Stimulated activated CD4-positive, alpha-beta T cell treated with anti-CD3 and anti-CD28 coated beads, TNF-alpha, amount 100 ng/mL, for 4 hours (primary cell): Measurements from ENCODE around the gene BOLA2B.
"Not testable (repeated sequence)": the region's sequence is repeated elsewhere in the genome, so short reads cannot be mapped to it uniquely, and the experiment has no call there.

Experiments
- DNase-seq, 3 experiments: peaks; one replicate each; pipeline ENCODE4 v3.0.0-alpha.2; 2020; ENCODE audit warnings: low read depth in 3 of 3

The BOLA2B gene

GRCh38 chr16:30184096-30184890 is 9.2 kb downstream of the BOLA2B start:
- DNase-seq: peak; percentile 30 to 58 (median 42)

- DNase-seq: peak; percentile 64 to 78 (median 68)
Measured at GRCh38 chr16:30183233-30184095, 10.0 kb downstream of the BOLA2B start, which contains the start of gene CORO1A. CORO1A (plus strand) TSS chr16:30183602; CDS start chr16:30185210, 1,608 bp downstream.

GRCh38 chr16:30180741-30181140 is 12.7 kb downstream of the BOLA2B start:
- no peak for DNase-seq

GRCh38 chr16:30179931-30180330 is 13.5 kb downstream of the BOLA2B start:
- no peak for DNase-seq

- DNase-seq: no peak
Measured at GRCh38 chr16:30179195-30179594, 14.3 kb downstream of the BOLA2B start.

- not testable (repeated sequence) for DNase-seq
Measured at GRCh38 chr16:30176876-30177275, 16.6 kb downstream of the BOLA2B start.

GRCh38 chr16:30173054-30173453 is 20.4 kb downstream of the BOLA2B start:
- no peak for DNase-seq

- not testable (repeated sequence) for DNase-seq
Measured at GRCh38 chr16:30170145-30170544, 23.3 kb downstream of the BOLA2B start.

- not testable (repeated sequence) for DNase-seq
Measured at GRCh38 chr16:30169416-30169815, 24.1 kb downstream of the BOLA2B start.

GRCh38 chr16:30168746-30169145 is 24.7 kb downstream of the BOLA2B start:
- DNase-seq: not testable (repeated sequence)

- DNase-seq: no peak
Measured at GRCh38 chr16:30166202-30166902, 27.1 kb downstream of the BOLA2B start.

GRCh38 chr16:30163538-30163937 is 29.9 kb downstream of the BOLA2B start:
- DNase-seq: no peak

GRCh38 chr16:30157214-30157613 is 36.3 kb downstream of the BOLA2B start:
- DNase-seq: no peak

- no peak for DNase-seq
Measured at GRCh38 chr16:30155188-30155587, 38.3 kb downstream of the BOLA2B start.

- no peak for DNase-seq
Measured at GRCh38 chr16:30152517-30152916, 40.9 kb downstream of the BOLA2B start.

GRCh38 chr16:30151091-30151490 is 42.4 kb downstream of the BOLA2B start:
- no peak for DNase-seq

GRCh38 chr16:30149250-30149930 is 44.1 kb downstream of the BOLA2B start:
- no peak for DNase-seq

- no peak for DNase-seq
Measured at GRCh38 chr16:30147843-30148510, 45.5 kb downstream of the BOLA2B start.

- no peak for DNase-seq
Measured at GRCh38 chr16:30145657-30146056, 47.8 kb downstream of the BOLA2B start.

- DNase-seq: no peak
Measured at GRCh38 chr16:30144917-30145316, 48.5 kb downstream of the BOLA2B start.

- DNase-seq: no peak
Measured at GRCh38 chr16:30144017-30144416, 49.4 kb downstream of the BOLA2B start.
